SK-N-SH treated with all-trans-retinoic acid at 6 μM for 48 hours (cell line): ENCODE measurements around the gene NAPB.
A peak's percentile ranks its signal among the peaks of the same experiment; 100 is the strongest.

Source experiments
- ATAC-seq: fragments of 200-7000 bp; cut with Tn5 transposase; 3 replicates; pipeline ENCODE4 v1.9.1; 2020; ENCODE audit warnings: mild to moderate bottlenecking, moderate library complexity
- ARNTL ChIP-seq: fragments of 450-650 bp; formaldehyde crosslinking; IDR thresholded peaks from 2 replicates; pipeline ENCODE4 v1.5.0; 2020; ENCODE audit warnings: low read depth, mild to moderate bottlenecking, moderate library complexity, borderline replicate concordance
- BACH2 ChIP-seq: fragments of 250-450 bp; sonication (Bioruptor Pico); IDR thresholded peaks from 2 replicates; pipeline ENCODE4 v1.9.0; 2021; ENCODE audit warnings: mild to moderate bottlenecking, borderline replicate concordance
- CREB5 ChIP-seq: fragments of 250-450 bp; sonication (Bioruptor Pico); IDR thresholded peaks from 2 replicates; pipeline ENCODE4 v1.5.1; 2020; ENCODE audit warnings: low read depth, mild to moderate bottlenecking, moderate library complexity
- CSDC2 ChIP-seq: fragments of 250-450 bp; sonication (Bioruptor Pico); IDR thresholded peaks from 2 replicates; pipeline ENCODE4 v1.5.0; 2020; ENCODE audit warnings: mild to moderate bottlenecking, moderate library complexity
- CSRNP3 ChIP-seq: fragments of 250-450 bp; sonication (Bioruptor Pico); IDR thresholded peaks from 2 replicates; pipeline ENCODE4 v1.5.1; 2021; ENCODE audit warnings: mild to moderate bottlenecking, moderate library complexity
- ESRRG ChIP-seq: fragments of 250-450 bp; sonication (Bioruptor Pico); IDR thresholded peaks from 2 replicates; pipeline ENCODE4 v1.6.1; 2021; ENCODE audit warnings: mild to moderate bottlenecking
- GLIS3 ChIP-seq: fragments of 250-450 bp; sonication (Bioruptor Pico); IDR thresholded peaks from 2 replicates; pipeline ENCODE4 v1.5.0; 2020; ENCODE audit warnings: mild to moderate bottlenecking, moderate library complexity
- ISL1 ChIP-seq: fragments of 250-450 bp; sonication (Bioruptor Pico); IDR thresholded peaks from 2 replicates; pipeline ENCODE4 v2.1.2; 2022; ENCODE audit warnings: mild to moderate bottlenecking, moderate library complexity
- OSR1 ChIP-seq: fragments of 250-450 bp; sonication (Bioruptor Pico); IDR thresholded peaks from 2 replicates; pipeline ENCODE4 v1.8.0; 2022; ENCODE audit warnings: moderate library complexity, mild to moderate bottlenecking, inconsistent platforms
- POU6F1 ChIP-seq: fragments of 250-450 bp; sonication (Bioruptor Pico); IDR thresholded peaks from 2 replicates; pipeline ENCODE4 v1.8.0; 2021; ENCODE audit warnings: low read depth, mild to moderate bottlenecking, moderate library complexity, borderline replicate concordance
- PPARA ChIP-seq: fragments of 250-450 bp; sonication (Bioruptor Pico); IDR thresholded peaks from 2 replicates; pipeline ENCODE4 v1.5.0; 2020; ENCODE audit warnings: mild to moderate bottlenecking, borderline replicate concordance
- RARB ChIP-seq: fragments of 250-450 bp; sonication (Bioruptor Pico); IDR thresholded peaks from 2 replicates; pipeline ENCODE4 v1.8.0; 2021; ENCODE audit warnings: mild to moderate bottlenecking, moderate library complexity
- SNAI2 ChIP-seq: fragments of 250-450 bp; sonication (Bioruptor Pico); IDR thresholded peaks from 2 replicates; pipeline ENCODE4 v1.5.0; 2020; ENCODE audit warnings: mild to moderate bottlenecking, moderate library complexity
- TOX ChIP-seq: fragments of 250-450 bp; sonication (Bioruptor Pico); IDR thresholded peaks from 2 replicates; pipeline ENCODE4 v1.8.0; 2021; ENCODE audit warnings: mild to moderate bottlenecking, moderate library complexity, borderline replicate concordance
- ZC3H10 ChIP-seq: fragments of 250-450 bp; sonication (Bioruptor Pico); IDR thresholded peaks from 2 replicates; pipeline ENCODE4 v1.5.1; 2021; ENCODE audit warnings: mild to moderate bottlenecking, moderate library complexity
- ZFP3 ChIP-seq: fragments of 250-450 bp; sonication (Bioruptor Pico); IDR thresholded peaks from 2 replicates; pipeline ENCODE4 v1.5.0; 2020; ENCODE audit warnings: mild to moderate bottlenecking, moderate library complexity
- ZFP30 ChIP-seq: fragments of 450-650 bp; formaldehyde crosslinking; IDR thresholded peaks from 2 replicates; pipeline ENCODE4 v1.5.0; 2022; ENCODE audit warnings: mild to moderate bottlenecking, moderate library complexity
- ZNF565 ChIP-seq: fragments of 450-650 bp; formaldehyde crosslinking; conservative IDR thresholded peaks from 2 replicates; pipeline ENCODE4 v1.5.0; 2020; ENCODE audit warnings: low read depth, mild to moderate bottlenecking, moderate library complexity
- ZNF70 ChIP-seq: fragments of 450-650 bp; formaldehyde crosslinking; IDR thresholded peaks from 2 replicates; pipeline ENCODE4 v1.5.0; 2020; ENCODE audit warnings: mild to moderate bottlenecking, moderate library complexity
- ZNF8 ChIP-seq: fragments of 450-650 bp; formaldehyde crosslinking; IDR thresholded peaks from 2 replicates; pipeline ENCODE4 v1.5.0; 2020; ENCODE audit warnings: mild to moderate bottlenecking, moderate library complexity
- TF ChIP-seq, protein P1 (sequence below): fragments of 250-450 bp; sonication (Bioruptor Pico); IDR thresholded peaks from 2 replicates; pipeline ENCODE4 v1.8.0; 2020; ENCODE audit warnings: mild to moderate bottlenecking, moderate library complexity, borderline replicate concordance

NAPB gene

GRCh38 chr20:23419995-23420901, 1.0 kb downstream of the NAPB start:
- peak; percentile 51 for ATAC-seq
- TF ChIP-seq ARNTL (CRISPR knock-in tag) (no peak), BACH2 (no peak), ZNF70 (CRISPR knock-in tag) (no peak), ISL1 (CRISPR knock-in tag) (no peak), POU6F1 (CRISPR knock-in tag) (no peak), GLIS3 (CRISPR knock-in tag) (no peak), CSDC2 (CRISPR knock-in tag) (no peak), ZC3H10 (CRISPR knock-in tag) (no peak), TOX (CRISPR knock-in tag) (no peak), ZNF565 (CRISPR knock-in tag) (no peak), CREB5 (CRISPR knock-in tag) (no peak), RARB (CRISPR knock-in tag) (no peak), SNAI2 (CRISPR knock-in tag) (no peak), OSR1 (CRISPR knock-in tag) (no peak), ESRRG (CRISPR knock-in tag) (no peak)

GRCh38 chr20:23419657-23419994, 1.7 kb downstream of the NAPB start:
- TF ChIP-seq ZNF565 (CRISPR knock-in tag) (no peak), CREB5 (CRISPR knock-in tag) (no peak), CSRNP3 (CRISPR knock-in tag) (no peak), GLIS3 (CRISPR knock-in tag) (no peak), ZNF70 (CRISPR knock-in tag) (no peak), ZFP30 (CRISPR knock-in tag) (no peak), ZFP3 (no peak), ZNF8 (no peak), PPARA (CRISPR knock-in tag) (no peak), ZC3H10 (CRISPR knock-in tag) (no peak), CSDC2 (CRISPR knock-in tag) (no peak), ARNTL (CRISPR knock-in tag) (no peak), POU6F1 (CRISPR knock-in tag) (no peak), RARB (CRISPR knock-in tag) (no peak)
- TF ChIP-seq, protein P1, sequence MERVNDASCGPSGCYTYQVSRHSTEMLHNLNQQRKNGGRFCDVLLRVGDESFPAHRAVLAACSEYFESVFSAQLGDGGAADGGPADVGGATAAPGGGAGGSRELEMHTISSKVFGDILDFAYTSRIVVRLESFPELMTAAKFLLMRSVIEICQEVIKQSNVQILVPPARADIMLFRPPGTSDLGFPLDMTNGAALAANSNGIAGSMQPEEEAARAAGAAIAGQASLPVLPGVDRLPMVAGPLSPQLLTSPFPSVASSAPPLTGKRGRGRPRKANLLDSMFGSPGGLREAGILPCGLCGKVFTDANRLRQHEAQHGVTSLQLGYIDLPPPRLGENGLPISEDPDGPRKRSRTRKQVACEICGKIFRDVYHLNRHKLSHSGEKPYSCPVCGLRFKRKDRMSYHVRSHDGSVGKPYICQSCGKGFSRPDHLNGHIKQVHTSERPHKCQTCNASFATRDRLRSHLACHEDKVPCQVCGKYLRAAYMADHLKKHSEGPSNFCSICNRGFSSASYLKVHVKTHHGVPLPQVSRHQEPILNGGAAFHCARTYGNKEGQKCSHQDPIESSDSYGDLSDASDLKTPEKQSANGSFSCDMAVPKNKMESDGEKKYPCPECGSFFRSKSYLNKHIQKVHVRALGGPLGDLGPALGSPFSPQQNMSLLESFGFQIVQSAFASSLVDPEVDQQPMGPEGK, result no peak
- ATAC-seq, result no peak
